ENCODE data around the gene PSD2.

PSD2 gene

GRCh38 chr5:139795074-139796001 lies at the start of gene PSD2:
PSD2 (plus strand) TSS chr5:139795808; CDS start chr5:139809441, 13,633 bp downstream.
- H3K4me1 ChIP-seq (ENCODE audit: low read length): no peaks in the 10 kb centered on the region
- H3K4me2 ChIP-seq (ENCODE audit: low read length): no peak within 1 kb of the TSS
- no peak for TF ChIP-seq EZH2phosphoT487 (IDR thresholded peaks at IDR 0.05; ENCODE audit: low read depth)
- TF ChIP-seq, protein P1, sequence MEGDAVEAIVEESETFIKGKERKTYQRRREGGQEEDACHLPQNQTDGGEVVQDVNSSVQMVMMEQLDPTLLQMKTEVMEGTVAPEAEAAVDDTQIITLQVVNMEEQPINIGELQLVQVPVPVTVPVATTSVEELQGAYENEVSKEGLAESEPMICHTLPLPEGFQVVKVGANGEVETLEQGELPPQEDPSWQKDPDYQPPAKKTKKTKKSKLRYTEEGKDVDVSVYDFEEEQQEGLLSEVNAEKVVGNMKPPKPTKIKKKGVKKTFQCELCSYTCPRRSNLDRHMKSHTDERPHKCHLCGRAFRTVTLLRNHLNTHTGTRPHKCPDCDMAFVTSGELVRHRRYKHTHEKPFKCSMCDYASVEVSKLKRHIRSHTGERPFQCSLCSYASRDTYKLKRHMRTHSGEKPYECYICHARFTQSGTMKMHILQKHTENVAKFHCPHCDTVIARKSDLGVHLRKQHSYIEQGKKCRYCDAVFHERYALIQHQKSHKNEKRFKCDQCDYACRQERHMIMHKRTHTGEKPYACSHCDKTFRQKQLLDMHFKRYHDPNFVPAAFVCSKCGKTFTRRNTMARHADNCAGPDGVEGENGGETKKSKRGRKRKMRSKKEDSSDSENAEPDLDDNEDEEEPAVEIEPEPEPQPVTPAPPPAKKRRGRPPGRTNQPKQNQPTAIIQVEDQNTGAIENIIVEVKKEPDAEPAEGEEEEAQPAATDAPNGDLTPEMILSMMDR (IDR thresholded peaks at IDR 0.05; ENCODE audit: low read depth, low read length): no peak
- no peak within 1 kb of the TSS for H3K4me3 ChIP-seq (ENCODE audit: low read length)
- no peak within 1 kb of the TSS for H3K9ac ChIP-seq (ENCODE audit: low read length)
- no peaks in the 10 kb centered on the region for H3K27me3 ChIP-seq (ENCODE audit: low read depth, low read length)
- no peak within 1 kb of the TSS for H2AFZ ChIP-seq (ENCODE audit: low read depth, low read length)
- H3K36me3 ChIP-seq (replicated peaks; ENCODE audit: low read depth, low read length): no peaks in the 10 kb centered on the region
- no peaks in the 10 kb centered on the region for H3K9me3 ChIP-seq (ENCODE audit: insufficient read depth, low read length)
- H4K20me1 ChIP-seq (ENCODE audit: insufficient read depth, low read length): no peaks in the 10 kb centered on the region
- H3K79me2 ChIP-seq (ENCODE audit: low read length): no peaks in the 10 kb centered on the region
- H3K27ac ChIP-seq (ENCODE audit: low read length): no peak within 1 kb of the TSS

DNA sequence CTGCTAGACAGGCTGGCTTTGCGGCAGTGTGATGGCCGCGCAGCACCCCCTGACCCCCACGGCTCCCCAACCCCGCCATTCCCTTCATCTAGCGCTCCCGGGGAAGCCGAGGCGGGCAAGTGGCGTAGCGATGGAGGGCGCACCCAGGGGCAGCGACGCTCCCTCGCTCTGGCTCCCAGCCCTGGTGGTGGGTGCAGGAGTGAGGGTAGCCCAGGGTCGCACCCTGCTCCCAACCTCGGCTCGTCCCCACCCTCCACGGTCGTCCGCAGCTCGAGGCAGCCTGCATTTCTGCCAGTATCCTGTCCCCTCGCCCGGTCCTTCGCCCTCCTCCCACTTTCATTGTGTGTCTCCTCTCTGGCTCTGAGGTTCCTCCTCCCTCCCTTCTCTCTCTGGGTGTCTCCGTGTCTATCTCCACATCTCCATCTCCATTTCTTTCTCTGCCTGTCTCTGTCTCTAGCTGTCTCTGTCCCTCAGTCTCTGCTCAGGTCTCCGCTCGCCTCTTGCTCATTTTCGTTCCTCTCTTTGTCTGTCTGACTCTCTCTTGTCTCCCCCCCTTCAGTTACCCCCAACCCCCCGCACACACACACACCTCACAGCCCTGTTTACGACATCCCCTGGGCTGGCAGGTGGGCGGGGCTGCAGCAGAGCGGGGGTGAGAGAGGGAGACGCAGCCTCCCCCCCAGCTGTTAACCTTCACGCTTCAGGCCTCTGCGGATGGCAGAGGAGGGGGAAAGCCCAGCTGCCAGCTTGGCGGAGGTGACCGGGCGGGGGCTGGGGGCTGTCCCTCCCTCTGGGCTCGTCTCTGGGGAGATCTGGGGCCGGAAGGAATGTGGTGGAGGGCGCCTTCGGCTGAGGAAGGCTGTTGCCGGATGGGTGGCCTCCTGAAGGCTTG lies 48.7 kb upstream of the PSD2 start:
- Histone ChIP-seq H3K4me3 (ENCODE audit: low read length) (peak overlapping the region; percentile 92), H3K27me3 (ENCODE audit: low read depth, low read length) (peaks cover 19% of the 10 kb centered on the region), H3K9me3 (ENCODE audit: insufficient read depth, low read length) (no peaks in the 10 kb centered on the region), H4K20me1 (ENCODE audit: insufficient read depth, low read length) (no peaks in the 10 kb centered on the region), H3K4me2 (ENCODE audit: low read length) (peak overlapping the region; percentile 99), H3K4me1 (ENCODE audit: low read length) (peaks cover 23% of the 10 kb centered on the region), H3K9ac (ENCODE audit: low read length) (peak overlapping the region; percentile 79), H3K36me3 (replicated peaks; ENCODE audit: low read depth, low read length) (no peaks in the 10 kb centered on the region), H3K79me2 (ENCODE audit: low read length) (no peaks in the 10 kb centered on the region), H2AFZ (ENCODE audit: low read depth, low read length) (peak overlapping the region; percentile 85; the same call in 1 of the 2 replicates), H3K27ac (ENCODE audit: low read length) (no peak overlapping the region)
- TF ChIP-seq, protein P1 (IDR thresholded peaks at IDR 0.05; ENCODE audit: low read depth, low read length): no peak
- TF ChIP-seq EZH2phosphoT487 (IDR thresholded peaks at IDR 0.05; ENCODE audit: low read depth): no peak

DNA sequence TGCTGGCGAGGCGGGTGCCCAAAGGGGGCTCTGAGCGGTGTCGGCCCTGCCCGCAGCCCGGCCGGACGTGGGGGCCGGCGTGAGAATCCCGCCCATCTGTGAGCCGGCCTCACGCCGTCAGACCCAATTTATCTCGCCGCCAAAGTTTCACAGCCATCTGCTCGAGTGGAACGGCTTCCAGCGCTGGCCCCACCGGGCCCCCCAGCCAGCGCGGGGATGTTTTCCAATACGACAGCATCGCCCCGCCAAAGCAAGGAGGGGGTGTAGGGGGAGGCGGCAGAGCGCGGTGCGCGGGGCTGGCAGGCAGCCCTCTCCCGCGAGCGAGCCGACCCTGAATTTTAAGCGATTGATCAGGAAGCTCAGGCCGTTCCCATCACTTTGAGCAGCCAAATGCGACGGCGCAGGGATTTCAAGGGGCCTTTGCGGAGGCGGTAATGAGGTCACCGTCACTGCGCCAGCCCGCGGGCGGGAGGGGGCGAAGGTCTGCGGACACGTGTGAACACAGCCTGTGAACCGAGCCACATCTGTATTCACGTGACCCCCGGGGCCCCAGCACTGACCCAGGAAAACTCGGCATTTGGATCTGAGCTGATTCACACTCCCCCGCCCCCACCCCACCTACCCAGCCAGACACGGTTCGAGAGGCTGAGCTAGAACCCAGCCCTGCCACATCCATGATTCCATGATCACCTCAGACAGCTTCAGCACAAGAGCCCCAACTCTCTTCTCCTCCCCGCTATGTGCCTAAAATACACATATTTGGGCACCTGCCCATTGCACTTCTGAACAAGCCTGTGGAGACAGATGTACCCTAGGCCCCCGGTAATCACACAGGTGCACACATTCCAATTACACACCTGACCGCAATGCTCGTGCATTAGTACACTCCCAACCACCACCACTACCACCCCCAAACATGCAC lies 47.8 kb upstream of the PSD2 start:
- Histone ChIP-seq H3K36me3 (replicated peaks; ENCODE audit: low read depth, low read length) (no peaks in the 10 kb centered on the region), H3K27ac (ENCODE audit: low read length) (no peak overlapping the region; the same call in 1 of the 2 replicates), H3K4me2 (ENCODE audit: low read length) (peak overlapping the region; percentile 99), H3K79me2 (ENCODE audit: low read length) (no peaks in the 10 kb centered on the region), H2AFZ (ENCODE audit: low read depth, low read length) (peak overlapping the region; percentile 85; the same call in 1 of the 2 replicates), H3K4me1 (ENCODE audit: low read length) (peaks cover 23% of the 10 kb centered on the region), H3K9me3 (ENCODE audit: insufficient read depth, low read length) (no peaks in the 10 kb centered on the region), H4K20me1 (ENCODE audit: insufficient read depth, low read length) (no peaks in the 10 kb centered on the region), H3K27me3 (ENCODE audit: low read depth, low read length) (peaks cover 23% of the 10 kb centered on the region), H3K9ac (ENCODE audit: low read length) (peak overlapping the region; percentile 79), H3K4me3 (ENCODE audit: low read length) (peak overlapping the region; percentile 92)
- no peak for TF ChIP-seq EZH2phosphoT487 (IDR thresholded peaks at IDR 0.05; ENCODE audit: low read depth)
- TF ChIP-seq, protein P1 (IDR thresholded peaks at IDR 0.05; ENCODE audit: low read depth, low read length): no peak

Data from OCI-LY3 (cell line).